Medulla oblongata (tissue), 1 donor: ENCODE data around the gene HLA-DOA.

ENCODE experiments used
- DNase-seq: peaks from one replicate; pipeline ENCODE4 v3.0.0-alpha.2; 2015; ENCODE audit errors: extremely low spot score

The HLA-DOA gene

DNA sequence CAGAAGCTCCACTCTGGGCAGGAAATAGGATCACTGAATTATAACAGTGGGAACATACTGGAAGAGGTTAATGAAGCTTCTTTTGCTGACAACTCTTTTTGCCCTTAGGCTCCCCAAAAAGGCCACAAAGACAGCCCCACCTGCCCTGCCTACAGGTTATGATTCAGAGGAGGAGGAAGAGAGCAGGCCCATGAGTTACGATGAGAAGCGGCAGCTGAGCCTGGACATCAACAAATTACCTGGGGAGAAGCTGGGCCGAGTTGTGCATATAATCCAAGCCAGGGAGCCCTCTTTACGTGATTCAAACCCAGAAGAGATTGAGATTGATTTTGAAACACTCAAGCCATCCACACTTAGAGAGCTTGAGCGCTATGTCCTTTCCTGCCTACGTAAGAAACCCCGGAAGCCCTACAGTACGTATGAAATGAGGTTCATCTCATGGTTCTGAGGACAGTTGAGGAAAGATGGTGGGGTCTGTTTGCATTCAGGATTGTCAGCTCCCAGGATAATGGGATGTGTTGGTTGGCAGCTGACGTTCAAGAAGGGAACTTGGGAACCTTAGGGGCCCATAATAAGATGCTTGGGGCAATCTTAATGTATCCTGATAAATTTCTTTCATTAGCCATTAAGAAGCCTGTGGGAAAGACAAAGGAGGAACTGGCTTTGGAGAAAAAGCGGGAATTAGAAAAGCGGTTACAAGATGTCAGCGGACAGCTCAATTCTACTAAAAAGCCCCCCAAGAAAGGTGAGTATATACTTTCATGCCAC is 29.5 kb downstream of the HLA-DOA start:
- no peak for DNase-seq

DNA sequence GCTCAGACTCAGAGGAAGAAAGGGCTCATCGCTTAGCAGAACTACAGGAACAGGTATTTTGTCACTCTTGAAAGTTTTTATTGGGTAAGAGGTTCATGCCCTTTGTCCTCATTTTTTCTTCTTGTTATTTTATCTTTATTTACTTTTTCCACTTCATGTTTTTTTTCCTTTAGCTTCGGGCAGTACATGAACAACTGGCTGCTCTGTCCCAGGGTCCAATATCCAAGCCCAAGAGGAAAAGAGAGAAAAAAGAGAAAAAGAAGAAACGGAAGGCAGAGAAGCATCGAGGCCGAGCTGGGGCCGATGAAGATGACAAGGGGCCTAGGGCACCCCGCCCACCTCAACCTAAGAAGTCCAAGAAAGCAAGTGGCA is 31.5 kb downstream of the HLA-DOA start:
- no peak for DNase-seq

DNA sequence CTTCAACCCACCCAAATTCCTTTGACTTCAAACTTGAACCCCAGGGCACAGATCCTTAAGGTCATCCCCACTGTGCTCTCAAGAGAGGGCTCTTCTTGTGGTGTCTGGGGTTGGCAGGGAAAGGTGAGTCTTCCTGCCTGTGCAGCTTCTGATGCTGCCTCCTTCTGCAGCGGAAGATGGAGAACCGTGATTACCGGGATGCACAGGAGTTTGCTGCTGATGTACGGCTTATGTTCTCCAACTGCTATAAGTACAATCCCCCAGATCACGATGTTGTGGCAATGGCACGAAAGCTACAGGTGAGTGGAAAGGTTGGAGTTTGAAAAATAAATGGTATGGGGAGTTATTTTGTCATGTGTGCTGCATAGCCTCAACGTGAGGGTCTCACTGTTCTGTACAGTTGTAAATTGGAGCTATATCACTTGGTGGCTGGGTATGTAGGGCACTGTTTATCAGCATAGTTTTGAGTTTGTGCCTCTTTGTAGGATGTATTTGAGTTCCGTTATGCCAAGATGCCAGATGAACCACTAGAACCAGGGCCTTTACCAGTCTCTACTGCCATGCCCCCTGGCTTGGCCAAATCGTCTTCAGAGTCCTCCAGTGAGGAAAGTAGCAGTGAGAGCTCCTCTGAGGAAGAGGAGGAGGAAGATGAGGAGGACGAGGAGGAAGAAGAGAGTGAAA is 32.0 kb downstream of the HLA-DOA start:
- no peak for DNase-seq

DNA sequence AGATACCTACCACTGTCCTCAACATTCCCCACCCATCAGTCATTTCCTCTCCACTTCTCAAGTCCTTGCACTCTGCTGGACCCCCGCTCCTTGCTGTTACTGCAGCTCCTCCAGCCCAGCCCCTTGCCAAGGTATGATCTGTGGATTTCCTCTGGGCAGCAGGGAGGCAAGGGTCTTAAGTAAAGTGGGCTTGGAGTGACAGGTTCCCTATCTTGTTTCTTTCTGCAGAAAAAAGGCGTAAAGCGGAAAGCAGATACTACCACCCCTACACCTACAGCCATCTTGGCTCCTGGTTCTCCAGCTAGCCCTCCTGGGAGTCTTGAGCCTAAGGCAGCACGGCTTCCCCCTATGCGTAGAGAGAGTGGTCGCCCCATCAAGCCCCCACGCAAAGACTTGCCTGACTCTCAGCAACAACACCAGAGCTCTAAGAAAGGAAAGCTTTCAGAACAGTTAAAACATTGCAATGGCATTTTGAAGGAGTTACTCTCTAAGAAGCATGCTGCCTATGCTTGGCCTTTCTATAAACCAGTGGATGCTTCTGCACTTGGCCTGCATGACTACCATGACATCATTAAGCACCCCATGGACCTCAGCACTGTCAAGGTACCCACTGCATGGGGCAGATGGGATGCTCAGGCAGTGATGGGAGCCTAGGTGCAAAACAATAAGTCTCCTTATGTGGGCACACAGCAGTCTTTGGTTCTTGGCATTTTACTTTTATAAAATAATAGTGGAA is 32.9 kb downstream of the HLA-DOA start:
- DNase-seq: no peak

DNA sequence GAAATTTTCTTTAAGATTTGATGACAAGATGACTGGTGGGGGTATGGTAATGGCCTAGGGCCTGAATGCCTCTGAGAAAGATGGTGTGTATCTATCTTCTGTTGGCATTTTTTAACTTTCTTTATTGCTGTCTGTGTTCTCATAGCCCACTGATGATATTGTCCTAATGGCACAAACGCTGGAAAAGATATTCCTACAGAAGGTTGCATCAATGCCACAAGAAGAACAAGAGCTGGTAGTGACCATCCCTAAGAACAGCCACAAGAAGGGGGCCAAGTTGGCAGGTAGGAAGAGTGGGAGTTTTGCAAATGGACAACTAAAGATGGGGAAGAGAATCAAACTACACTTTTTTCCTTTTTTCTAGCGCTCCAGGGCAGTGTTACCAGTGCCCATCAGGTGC is 33.5 kb downstream of the HLA-DOA start:
- DNase-seq: no peak

DNA sequence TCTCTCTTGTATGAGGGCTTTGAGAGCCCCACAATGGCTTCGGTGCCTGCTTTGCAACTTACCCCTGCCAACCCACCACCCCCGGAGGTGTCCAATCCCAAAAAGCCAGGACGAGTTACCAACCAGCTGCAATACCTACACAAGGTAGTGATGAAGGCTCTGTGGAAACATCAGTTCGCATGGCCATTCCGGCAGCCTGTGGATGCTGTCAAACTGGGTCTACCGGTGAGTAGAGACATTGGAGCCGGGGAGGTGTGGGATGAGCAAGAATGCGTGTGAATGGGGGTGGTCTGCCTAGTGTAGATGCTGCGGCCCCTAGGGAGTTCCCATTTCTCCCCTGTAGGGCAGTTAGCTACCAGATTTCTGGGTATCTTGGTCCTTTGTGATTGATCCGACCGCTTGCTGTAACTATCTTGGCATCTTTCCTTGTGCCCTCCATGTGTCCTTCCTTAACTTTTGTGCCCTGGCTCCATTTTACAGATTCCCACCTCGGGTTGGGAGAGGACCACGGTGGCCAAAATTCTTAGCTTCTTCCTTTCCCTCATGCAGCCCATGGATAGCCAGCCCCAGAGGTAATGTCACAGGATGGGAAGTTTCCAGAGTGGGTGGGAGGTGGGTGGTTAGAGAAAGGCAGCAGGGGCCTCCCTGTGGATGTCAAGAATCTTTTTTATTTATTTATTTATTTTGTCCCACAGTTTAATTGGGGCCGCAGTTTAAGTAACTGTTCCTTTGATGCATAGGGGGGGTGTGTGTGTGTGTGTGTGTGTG is 34.7 kb downstream of the HLA-DOA start:
- DNase-seq: no peak

DNA sequence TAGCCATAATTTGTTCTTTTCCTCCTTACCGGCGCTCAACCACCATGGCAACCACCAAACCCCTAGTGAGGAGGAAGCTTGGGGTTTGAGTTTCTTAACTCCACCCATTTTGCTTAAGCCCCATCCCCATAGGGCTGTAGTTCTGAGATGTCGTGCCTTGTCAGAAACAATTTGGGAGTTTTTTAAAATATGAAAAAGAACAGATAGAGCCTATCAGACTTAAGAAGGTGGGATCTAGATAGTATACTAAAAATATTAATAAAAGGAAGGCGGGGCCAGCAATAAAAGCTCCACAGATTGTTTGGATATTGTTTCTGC is 35.4 kb downstream of the HLA-DOA start:
- DNase-seq: peak; percentile 47

DNA sequence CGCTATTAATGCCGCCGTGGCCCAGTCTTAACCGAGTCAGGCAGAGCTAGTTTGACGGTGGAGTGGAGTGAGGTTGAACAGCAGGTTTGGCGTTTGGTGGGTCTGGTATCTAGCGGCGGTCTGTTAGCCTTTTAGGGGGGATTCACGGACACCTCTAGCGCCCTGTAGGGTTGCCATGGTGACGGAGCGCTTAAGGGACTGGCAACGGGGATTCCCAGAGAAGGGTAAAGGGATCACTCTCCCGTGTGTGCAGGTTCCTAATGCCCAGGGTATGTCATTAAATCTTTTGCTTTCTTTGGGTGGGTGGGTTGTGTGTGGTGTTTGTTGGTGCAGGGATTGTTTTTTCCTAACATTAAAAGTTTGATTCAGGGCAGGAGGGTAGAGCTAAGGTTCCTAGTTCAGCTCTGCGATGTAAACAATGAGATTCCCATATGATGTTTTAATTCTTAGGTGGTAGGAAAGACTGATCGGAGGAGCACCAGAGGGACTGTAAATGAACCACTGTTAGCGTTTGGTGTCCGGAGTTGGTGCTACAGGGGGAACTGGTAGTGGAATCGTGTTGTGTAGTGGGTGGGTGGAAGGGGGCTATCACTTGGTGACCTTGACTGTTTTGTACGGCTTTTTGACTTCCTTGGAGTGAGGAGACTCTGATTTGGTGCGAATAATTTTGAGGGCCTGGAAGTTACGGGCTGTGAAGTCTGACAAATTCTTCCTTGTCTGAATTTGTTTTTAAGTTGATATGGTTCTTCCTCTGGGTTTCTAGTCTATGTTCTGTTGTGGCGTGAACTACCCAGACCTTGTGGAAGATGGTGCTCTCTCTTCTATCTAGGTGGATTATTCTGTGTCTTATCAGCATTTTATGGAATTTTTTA is 36.0 kb downstream of the HLA-DOA start:
- DNase-seq: peak; percentile 48

DNA sequence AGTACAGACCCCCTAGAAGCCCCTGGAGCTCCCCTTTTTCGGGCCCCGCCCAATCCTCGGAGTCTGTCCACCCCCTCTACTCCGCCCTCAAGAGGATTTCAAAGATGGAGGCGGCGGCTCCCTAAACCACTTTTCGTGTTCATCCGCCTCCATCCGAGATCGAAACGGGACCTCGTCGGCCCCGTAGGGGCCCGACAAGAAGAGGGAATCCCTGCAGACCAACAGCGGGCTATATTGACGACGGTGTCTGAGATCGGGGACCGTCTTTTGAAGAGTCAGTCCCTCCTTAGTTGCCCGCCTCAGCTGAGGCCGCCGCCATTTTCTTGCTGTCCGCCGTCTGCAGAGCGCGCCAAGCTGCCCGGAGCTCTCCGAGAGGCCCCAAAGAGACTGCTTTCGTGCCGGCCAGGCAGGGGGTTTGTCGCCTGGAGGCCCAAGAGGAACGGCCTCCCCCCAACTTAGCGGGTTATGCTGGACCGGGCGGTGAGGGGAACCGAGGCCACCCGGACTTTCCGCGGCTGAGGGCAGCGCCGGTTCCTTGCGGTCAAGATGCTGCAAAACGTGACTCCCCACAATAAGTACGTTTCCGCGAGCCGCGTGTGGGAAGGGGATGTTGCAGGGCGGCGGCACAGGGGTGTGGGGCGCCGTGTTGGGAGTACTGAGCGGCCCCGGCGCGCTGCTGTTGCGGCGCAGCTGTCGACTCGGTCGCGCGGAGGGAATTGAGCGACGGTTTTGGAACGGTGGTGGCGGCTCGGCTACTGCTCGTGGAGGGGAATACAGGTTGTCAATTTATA is 36.8 kb downstream of the HLA-DOA start:
- DNase-seq: no peak

DNA sequence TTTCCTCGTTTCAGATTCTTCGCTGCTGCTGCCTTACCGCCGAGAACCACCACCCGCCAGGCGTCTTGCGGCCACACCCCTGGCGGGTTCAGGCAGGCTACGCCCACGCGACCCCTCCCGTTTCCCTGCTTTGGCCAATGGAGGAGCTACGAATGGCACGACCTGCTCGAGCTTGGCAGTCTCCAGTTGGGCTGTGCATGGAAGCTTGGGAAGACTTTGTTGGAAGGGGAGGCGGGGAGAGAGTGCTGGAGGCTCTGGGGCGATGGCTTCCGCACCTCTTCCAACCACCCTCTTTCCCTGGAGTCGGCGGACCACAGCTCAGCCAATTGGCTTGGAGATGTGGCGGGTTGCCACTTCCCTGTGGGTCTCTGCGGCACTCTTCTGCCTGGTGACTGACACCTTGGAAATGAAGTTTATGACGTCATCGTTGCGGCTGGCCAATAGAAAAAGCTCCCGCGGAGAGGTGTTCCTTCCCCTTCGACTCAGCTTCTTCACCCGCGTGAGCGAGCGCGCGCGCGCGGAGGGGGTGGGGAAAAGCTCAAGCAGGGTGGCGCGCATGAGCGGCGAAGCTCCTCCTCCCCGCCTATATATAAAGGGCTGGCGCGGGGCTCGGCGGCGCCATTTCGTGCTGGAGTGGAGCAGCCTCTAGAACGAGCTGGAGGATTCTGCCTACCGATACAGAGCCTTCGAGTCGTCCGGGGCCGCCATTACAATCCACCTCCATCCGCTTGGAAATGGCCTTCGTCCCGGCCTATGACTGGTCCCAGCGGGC is 37.6 kb downstream of the HLA-DOA start:
- DNase-seq: peak; percentile 100

DNA sequence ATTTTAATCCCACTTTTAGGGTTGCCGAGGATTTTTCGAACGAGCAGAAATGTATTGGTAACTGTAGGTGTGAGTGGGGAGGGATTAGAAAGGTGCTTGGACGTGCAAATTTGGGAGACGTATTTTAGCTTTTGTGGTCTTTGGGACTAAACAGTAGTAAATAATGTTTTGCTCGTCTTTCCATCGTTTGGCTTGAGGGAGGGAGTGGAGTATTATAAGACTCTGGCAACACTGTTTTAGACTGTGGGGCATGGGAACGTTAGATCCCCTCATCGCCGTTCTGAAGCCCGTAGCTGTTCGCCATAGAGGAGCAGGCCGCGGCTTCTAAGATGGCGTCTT is 38.2 kb downstream of the HLA-DOA start:
- no peak for DNase-seq

DNA sequence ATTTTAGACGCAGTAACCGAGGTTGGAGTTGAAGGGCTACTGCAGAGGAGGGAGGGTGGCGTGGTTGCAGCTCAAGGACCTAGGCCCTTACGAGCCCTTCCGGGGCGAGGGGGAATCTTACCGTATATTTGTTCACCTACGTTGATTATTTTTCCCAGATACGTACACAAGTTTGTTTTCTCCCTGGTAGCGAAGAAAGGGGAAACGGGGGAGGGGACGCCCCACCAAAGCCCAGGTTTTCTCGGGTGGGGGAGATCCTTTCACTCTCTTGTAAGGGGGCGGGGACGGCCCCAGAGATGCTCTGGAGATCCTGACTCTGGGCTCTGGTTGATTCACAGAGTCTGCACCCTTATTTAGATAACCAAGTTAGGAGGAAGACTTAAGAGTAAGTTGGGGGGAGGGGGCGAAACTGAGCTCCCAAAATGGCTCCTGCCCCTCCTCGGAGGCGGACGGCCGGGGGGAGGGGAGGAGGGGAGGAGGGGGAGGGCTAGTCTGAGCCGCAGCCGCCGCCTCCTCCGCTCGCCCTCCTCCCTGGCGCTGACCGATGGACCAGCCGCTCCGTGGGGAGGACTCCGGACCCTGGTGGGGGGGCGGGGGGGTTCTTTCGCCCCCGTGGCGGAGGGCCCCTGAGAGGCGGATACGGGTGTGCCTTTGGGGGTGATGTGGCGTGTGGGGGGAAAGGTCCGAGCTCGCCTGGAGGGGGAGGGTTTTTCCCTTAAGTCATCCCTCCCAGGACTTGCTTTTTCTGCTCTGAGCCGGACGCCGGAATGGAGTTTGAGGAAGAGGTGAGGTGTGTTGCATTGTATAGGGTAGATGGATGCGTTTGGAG is 38.8 kb downstream of the HLA-DOA start:
- peak; percentile 84 for DNase-seq

DNA sequence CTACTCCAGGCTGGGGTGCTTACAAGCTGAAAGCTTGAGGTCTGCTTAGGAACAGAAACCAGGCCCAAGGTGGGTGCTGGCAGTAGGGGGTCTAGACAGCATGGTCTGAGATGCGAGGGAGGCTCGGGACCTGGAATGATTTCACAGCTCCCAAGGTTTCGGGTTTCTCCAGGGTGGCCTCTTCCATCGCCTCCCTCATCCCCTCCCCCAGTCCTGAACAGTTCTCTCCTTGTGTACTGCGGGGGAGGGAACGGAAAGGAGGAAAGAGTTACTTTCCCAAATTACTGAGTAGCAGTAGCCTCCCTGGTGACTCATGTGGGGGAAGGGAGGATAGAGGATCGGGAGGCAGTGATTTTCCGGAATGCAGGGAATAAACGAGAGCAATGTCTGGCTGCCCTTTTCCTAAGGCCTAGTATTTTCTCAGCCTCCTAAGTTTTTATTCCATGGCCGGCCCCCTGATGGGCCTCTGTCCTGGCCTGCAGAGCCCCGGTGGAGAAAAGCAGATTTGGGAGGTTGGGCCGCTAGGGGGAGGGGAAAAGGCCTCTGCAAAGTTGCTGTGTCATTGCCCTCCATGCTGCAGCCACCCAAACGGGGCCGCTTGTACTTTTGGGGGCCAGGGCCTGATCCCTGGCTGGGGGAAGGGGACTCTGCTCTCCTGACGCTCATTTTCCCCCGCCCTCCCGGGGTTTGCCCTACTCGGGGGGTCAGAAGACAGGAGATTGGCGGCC is 39.5 kb downstream of the HLA-DOA start:
- peak; percentile 84 for DNase-seq

DNA sequence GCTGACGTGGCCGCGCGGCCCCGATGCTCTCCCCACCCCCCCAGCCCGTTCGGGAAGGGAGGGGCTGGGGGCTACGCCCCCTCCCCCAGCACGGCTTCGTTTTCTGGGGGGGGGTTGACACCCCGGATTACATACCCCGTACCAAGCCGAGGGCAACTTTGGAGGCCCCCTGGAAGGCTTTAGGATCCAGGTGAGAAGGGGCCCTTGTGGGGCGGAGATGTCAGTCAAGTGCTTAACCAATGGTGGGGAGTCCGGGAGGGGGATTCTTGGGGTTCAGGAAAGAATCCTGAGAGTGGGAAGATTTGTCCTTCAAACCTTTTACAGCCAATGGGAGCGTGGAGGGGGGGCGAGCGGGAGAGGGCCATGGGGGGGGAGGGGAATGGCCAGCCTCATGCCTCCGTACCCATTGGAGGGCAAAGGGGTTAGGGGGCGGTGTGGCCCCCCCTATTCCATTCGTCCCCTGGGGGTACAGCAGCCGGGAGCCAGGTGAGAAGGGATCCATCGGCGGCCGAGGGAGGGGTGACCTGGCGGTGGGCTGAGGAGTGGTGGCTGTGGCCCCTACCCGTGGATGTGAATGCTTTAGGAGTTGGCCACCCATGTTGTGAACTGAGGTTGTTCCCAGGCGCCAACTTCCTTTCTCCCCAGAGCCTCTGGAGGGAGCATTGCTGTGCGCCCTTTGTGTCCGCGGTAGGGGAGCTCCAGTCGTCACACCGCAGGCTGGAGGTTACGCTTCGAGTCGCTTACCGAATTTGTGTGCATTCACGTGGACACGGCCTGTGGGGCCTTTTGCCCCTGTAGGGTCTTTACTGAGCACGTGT is 40.3 kb downstream of the HLA-DOA start:
- DNase-seq: peak; percentile 86

DNA sequence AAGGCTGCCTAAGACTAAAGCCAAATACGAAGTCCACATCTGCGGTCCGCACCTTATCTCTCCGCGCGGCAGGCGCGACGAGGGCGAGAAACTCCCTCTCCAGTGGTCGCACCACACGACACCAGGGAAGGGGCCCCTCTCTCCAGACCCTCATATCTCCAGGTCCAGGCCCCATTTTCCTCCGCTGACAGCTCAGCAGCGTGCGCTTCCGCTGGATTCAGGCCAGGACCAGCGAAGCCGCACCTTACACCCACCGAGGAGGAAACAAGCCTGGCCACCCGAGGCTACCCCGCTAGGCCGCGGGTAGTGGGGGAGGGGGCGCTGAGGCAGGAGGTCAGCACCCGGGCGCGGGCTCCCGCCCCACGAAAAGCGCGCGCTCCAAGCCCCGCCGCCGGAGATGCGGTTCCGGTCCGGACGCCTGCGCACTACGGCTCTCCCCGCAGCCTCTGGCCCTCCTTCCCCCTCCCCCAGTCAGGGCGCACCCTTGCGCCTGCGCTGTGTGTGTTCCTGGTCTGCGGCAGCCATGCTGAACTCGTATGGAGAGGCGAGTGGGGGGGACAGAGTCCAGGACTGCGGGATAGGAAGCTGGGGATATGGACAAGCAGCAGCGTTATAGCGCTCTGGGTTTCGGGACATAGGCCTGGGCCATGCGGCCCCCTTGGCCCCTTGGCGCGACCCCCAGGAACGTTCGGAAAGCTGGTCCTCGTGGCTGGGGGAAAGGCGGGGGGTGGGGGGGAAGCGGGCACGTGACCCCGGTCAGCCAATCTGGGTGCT is 41.1 kb downstream of the HLA-DOA start, which contains the start of gene BRD2:
TSS of gene BRD2 (plus strand) at position 502 of the 774 bp plus-strand sequence. CDS start 4,305 bp downstream, outside the sequence.
- peak; percentile 99 for DNase-seq
